HepG2 (cell line): ENCODE data around the gene TBX6. TPM values are rescaled to one million over a fixed set of nuclear protein-coding genes. Genes with fewer than 3 reads are reported as not detected.

ENCODE experiments used
- BORCS8-MEF2B ChIP-seq: sonication (generic); formaldehyde crosslinking; IDR thresholded peaks from 2 replicates; pipeline ENCODE4 v1.8.0; 2022; ENCODE audit warnings: mild to moderate bottlenecking, missing genetic modification reagents
- BRCA1 ChIP-seq: sonication (generic); formaldehyde crosslinking; IDR thresholded peaks from 2 replicates; pipeline ENCODE4 v1.4.0; 2020; ENCODE audit warnings: missing genetic modification reagents
- E2F1 ChIP-seq: sonication (generic); formaldehyde crosslinking; IDR thresholded peaks from 2 replicates; pipeline ENCODE4 v1.5.0; 2020; ENCODE audit warnings: missing genetic modification reagents
- HIVEP1 ChIP-seq: sonication (generic); formaldehyde crosslinking; IDR thresholded peaks from 2 replicates; pipeline ENCODE4 v1.4.0; 2020; ENCODE audit warnings: mild to moderate bottlenecking, missing genetic modification reagents
- JUND ChIP-seq: sonication (generic); formaldehyde crosslinking; IDR thresholded peaks from 2 replicates; pipeline ENCODE4 v1.8.0; 2022; ENCODE audit warnings: mild to moderate bottlenecking, missing genetic modification reagents
- KAT2B ChIP-seq: fragments of 150-350 bp; IDR thresholded peaks from 2 replicates; pipeline ENCODE4 v1.6.1; 2014; ENCODE audit warnings: low read depth, low read length, borderline replicate concordance
- LRRFIP1 ChIP-seq: sonication (generic); formaldehyde crosslinking; conservative IDR thresholded peaks from 2 replicates; pipeline ENCODE4 v1.4.0; 2020; ENCODE audit warnings: missing genetic modification reagents
- NAIF1 ChIP-seq: sonication (generic); formaldehyde crosslinking; IDR thresholded peaks from 2 replicates; pipeline ENCODE4 v1.5.0; 2020; ENCODE audit warnings: mild to moderate bottlenecking, missing genetic modification reagents, borderline replicate concordance
- NFKBIZ ChIP-seq: IDR thresholded peaks from 2 replicates; pipeline ENCODE4 v1.6.1; 2018; ENCODE audit warnings: missing genetic modification reagents, missing compliant biosample characterization
- NFYB ChIP-seq: sonication (generic); formaldehyde crosslinking; IDR thresholded peaks from 2 replicates; pipeline ENCODE4 v1.4.0; 2020; ENCODE audit warnings: missing genetic modification reagents
- NPAS2 ChIP-seq: sonication (generic); formaldehyde crosslinking; IDR thresholded peaks from 2 replicates; pipeline ENCODE4 v1.8.0; 2022; ENCODE audit warnings: mild to moderate bottlenecking, missing genetic modification reagents, borderline replicate concordance
- PHF5A ChIP-seq: IDR thresholded peaks from one replicate; pipeline ENCODE4 v1.6.1; 2018; ENCODE audit warnings: low read depth, missing genetic modification reagents; ENCODE audit not compliant: unreplicated experiment
- PTBP1 ChIP-seq: fragments of 200-400 bp; formaldehyde crosslinking; IDR thresholded peaks from 2 replicates; pipeline ENCODE4 v1.6.1; 2018; ENCODE audit warnings: low read length, low read depth; ENCODE audit not compliant: poor library complexity, severe bottlenecking
- RORA ChIP-seq: sonication (generic); formaldehyde crosslinking; IDR thresholded peaks from 2 replicates; pipeline ENCODE4 v1.5.0; 2020; ENCODE audit warnings: mild to moderate bottlenecking, missing genetic modification reagents, moderate library complexity
- SALL2 ChIP-seq: sonication (generic); formaldehyde crosslinking; IDR thresholded peaks from 2 replicates; pipeline ENCODE4 v1.8.1; 2023; ENCODE audit warnings: mild to moderate bottlenecking, missing genetic modification reagents, inconsistent platforms
- SRY ChIP-seq: sonication (generic); formaldehyde crosslinking; IDR thresholded peaks from 2 replicates; pipeline ENCODE4 v1.8.0; 2022; ENCODE audit warnings: mild to moderate bottlenecking, missing genetic modification reagents
- WIZ ChIP-seq: sonication (generic); formaldehyde crosslinking; IDR thresholded peaks from 2 replicates; pipeline ENCODE4 v1.5.1; 2020; ENCODE audit warnings: mild to moderate bottlenecking, missing genetic modification reagents
- ZBTB7B ChIP-seq: sonication (generic); formaldehyde crosslinking; IDR thresholded peaks from 2 replicates; pipeline ENCODE4 v1.4.0; 2020; ENCODE audit warnings: missing genetic modification reagents
- ZMYM3 ChIP-seq: sonication (generic); formaldehyde crosslinking; IDR thresholded peaks from 2 replicates; pipeline ENCODE4 v1.5.1; 2020; ENCODE audit warnings: mild to moderate bottlenecking, missing genetic modification reagents
- ZNF18 ChIP-seq: sonication (generic); formaldehyde crosslinking; IDR thresholded peaks from 2 replicates; pipeline ENCODE4 v1.8.0; 2022; ENCODE audit warnings: mild to moderate bottlenecking, missing genetic modification reagents; ENCODE audit not compliant: insufficient replicate concordance
- ZNF510 ChIP-seq: sonication (generic); formaldehyde crosslinking; IDR thresholded peaks from 2 replicates; pipeline ENCODE4 v1.4.0; 2020; ENCODE audit warnings: low read depth, mild to moderate bottlenecking, missing genetic modification reagents
- ZNF747 ChIP-seq: sonication (generic); formaldehyde crosslinking; IDR thresholded peaks from 2 replicates; pipeline ENCODE4 v1.8.1; 2023; ENCODE audit warnings: missing genetic modification reagents, mild to moderate bottlenecking, borderline replicate concordance
- ZNF83 ChIP-seq: sonication (generic); formaldehyde crosslinking; IDR thresholded peaks from 2 replicates; pipeline ENCODE4 v1.4.0; 2020; ENCODE audit warnings: missing genetic modification reagents, mild to moderate bottlenecking, borderline replicate concordance
- polyA plus RNA-seq, 8 experiments: library from polyadenylated mRNA; depleted of rRNA in 3 of 8; stranded (reverse) in 7 of 8; unstranded in 1 of 8; fragments of >200 nt; fragmentation: Illumina TruSeq in 4 of 8; extraction: Trizol in 4 of 8; gene quantifications; 2 replicates each; pipeline versions ENCODE4 v1.2.1 to v1.2.3, GENCODE V29; 2011 to 2016; ENCODE audit warnings: low read depth in 4 of 8, missing spikeins in 1 of 8, mixed read lengths in 1 of 8; ENCODE audit not compliant: insufficient read depth in 1 of 8
- total RNA-seq, 5 experiments: library from RNA; depleted of rRNA; stranded (reverse); fragments of >200 nt; fragmentation: Illumina TruSeq; extraction: Trizol; gene quantifications; 2 replicates each; pipeline ENCODE4 v1.2.3, GENCODE V29; 2016; ENCODE audit warnings: low read depth in 1 of 5

TBX6 gene
- total and polyA plus RNA-seq, 2 of the 13 experiments (the other 11 are each of a cell fraction or from before 2014, with no cell fraction given), result 0.24 to 0.42 TPM

GRCh38 chr16:30063893-30064728 is 27.6 kb downstream of the TBX6 start (continued):
- TF ChIP-seq HIVEP1 (CRISPR knock-in tag), result peak; percentile 72
- no peak for TF ChIP-seq KAT2B
- peak; percentile 80 for TF ChIP-seq ZBTB7B (CRISPR knock-in tag)
- no peak for TF ChIP-seq SALL2 (CRISPR knock-in tag)
- TF ChIP-seq BORCS8-MEF2B (CRISPR knock-in tag), result peak; percentile 88
- TF ChIP-seq SRY, result no peak
- peak; percentile 24; the same call in 1 of the 2 replicates for TF ChIP-seq ZMYM3 (CRISPR knock-in tag)
- TF ChIP-seq PHF5A (CRISPR knock-in tag), result no peak
- no peak for TF ChIP-seq ZNF18 (CRISPR knock-in tag)
- 0 out of 2 replicates have a peak, but pooled peaks have one; percentile 31 for TF ChIP-seq NFYB (CRISPR knock-in tag)
- no peak for TF ChIP-seq ZNF83 (CRISPR knock-in tag)
- peak; percentile 10; the same call in 1 of the 2 replicates for TF ChIP-seq NAIF1
- TF ChIP-seq BRCA1 (CRISPR knock-in tag), result no peak; the same call in 1 of the 2 replicates
- no peak for TF ChIP-seq E2F1 (CRISPR knock-in tag)
- no peak for TF ChIP-seq JUND (CRISPR knock-in tag)
- TF ChIP-seq NFKBIZ (CRISPR knock-in tag), result no peak; the same call in 1 of the 2 replicates
- no peak for TF ChIP-seq RORA (CRISPR knock-in tag)
- TF ChIP-seq NPAS2 (CRISPR knock-in tag), result no peak
- TF ChIP-seq ZNF510 (CRISPR knock-in tag), result 0 out of 2 replicates have a peak, but pooled peaks have one; percentile 25
- no peak for TF ChIP-seq WIZ (CRISPR knock-in tag)
- TF ChIP-seq PTBP1, result peak; percentile 58
- TF ChIP-seq LRRFIP1 (CRISPR knock-in tag), result no peak
- no peak; the same call in 1 of the 2 replicates for TF ChIP-seq ZNF747 (CRISPR knock-in tag)
